WERI-Rb-1 (cell line): ENCODE data around the gene PHLDA3.
A peak's percentile ranks its signal among the peaks of the same experiment; 100 is the strongest.

Experiments used
- DNase-seq: peaks from one replicate; pipeline ENCODE4 v3.0.0-alpha.2; 2020
- H3K27ac ChIP-seq: fragments of 250-450 bp; sonication (Bioruptor Pico); 2 replicates; pipeline ENCODE4 v1.5.1; 2020; ENCODE audit warnings: mild to moderate bottlenecking, moderate library complexity
- H3K27me3 ChIP-seq: fragments of 250-450 bp; sonication (Bioruptor Pico); 2 replicates; pipeline ENCODE4 v1.5.1; 2021; ENCODE audit warnings: mild to moderate bottlenecking, low read depth, moderate library complexity; ENCODE audit not compliant: insufficient read depth, severe bottlenecking
- H3K36me3 ChIP-seq: fragments of 250-450 bp; sonication (Bioruptor Pico); 2 replicates; pipeline ENCODE4 v1.5.1; 2020; ENCODE audit warnings: mild to moderate bottlenecking, moderate library complexity
- H3K4me3 ChIP-seq: 2 replicates; pipeline ENCODE4 v1.5.1; 2011; ENCODE audit warnings: low read depth, mild to moderate bottlenecking, control low read depth, low read length
- H3K9me3 ChIP-seq: fragments of 250-450 bp; sonication (Bioruptor Pico); 2 replicates; pipeline ENCODE4 v1.5.1; 2021; ENCODE audit warnings: mild to moderate bottlenecking, moderate library complexity; ENCODE audit not compliant: severe bottlenecking
- TF ChIP-seq, protein P1 (sequence below): IDR thresholded peaks from 2 replicates; pipeline ENCODE4 v1.5.1; 2011; ENCODE audit warnings: low read depth, mild to moderate bottlenecking, control low read depth, inconsistent platforms, low read length

The PHLDA3 gene

DNA sequence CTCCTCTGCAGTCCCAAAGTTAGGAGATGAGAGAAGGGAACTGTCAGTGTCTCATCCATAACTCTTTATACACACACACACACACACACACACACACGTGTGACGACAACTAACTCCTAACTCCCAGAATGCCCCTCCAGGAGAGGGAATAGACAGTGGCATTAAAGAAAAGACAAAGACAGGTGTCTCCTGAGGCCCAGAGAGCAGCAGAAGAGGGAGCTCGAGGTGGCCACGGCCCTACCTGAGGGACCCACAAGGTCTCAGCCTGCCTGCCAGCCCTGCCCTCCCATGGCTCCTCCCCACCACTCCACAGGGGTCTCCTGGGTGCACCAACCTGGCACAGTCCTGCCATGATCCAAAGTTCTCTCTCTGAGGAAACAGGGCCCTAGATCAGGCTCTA, 1.6 kb upstream of the PHLDA3 start:
- Histone ChIP-seq H3K4me3 (no peak overlapping the region), H3K27ac (no peak overlapping the region), H3K27me3 (no peaks in the 10 kb centered on the region), H3K36me3 (peaks cover 33% of the 10 kb centered on the region), H3K9me3 (no peaks in the 10 kb centered on the region)
- TF ChIP-seq, protein P1, sequence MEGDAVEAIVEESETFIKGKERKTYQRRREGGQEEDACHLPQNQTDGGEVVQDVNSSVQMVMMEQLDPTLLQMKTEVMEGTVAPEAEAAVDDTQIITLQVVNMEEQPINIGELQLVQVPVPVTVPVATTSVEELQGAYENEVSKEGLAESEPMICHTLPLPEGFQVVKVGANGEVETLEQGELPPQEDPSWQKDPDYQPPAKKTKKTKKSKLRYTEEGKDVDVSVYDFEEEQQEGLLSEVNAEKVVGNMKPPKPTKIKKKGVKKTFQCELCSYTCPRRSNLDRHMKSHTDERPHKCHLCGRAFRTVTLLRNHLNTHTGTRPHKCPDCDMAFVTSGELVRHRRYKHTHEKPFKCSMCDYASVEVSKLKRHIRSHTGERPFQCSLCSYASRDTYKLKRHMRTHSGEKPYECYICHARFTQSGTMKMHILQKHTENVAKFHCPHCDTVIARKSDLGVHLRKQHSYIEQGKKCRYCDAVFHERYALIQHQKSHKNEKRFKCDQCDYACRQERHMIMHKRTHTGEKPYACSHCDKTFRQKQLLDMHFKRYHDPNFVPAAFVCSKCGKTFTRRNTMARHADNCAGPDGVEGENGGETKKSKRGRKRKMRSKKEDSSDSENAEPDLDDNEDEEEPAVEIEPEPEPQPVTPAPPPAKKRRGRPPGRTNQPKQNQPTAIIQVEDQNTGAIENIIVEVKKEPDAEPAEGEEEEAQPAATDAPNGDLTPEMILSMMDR, result no peak
- DNase-seq, result no peak

DNA sequence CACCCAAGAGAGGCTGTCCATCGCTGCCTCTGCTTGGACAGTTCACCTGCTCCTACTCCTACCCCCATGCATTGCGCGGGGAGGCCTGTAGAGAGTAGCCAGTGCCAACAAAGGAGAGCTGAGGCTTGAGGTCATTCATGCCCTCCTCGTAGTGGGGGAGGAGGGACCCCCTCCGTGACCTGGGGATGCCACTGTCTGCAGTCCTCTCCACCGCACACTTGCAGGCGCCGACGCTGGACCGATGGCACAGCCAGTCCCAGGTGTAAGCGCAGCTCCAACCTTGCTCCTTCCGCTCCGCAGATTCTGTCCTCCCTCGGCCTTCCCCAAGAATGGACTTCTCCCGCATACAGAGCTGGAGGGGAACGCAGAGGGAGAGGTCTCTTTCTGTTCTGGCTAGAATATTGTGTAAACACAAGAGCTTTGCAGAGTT, 672 bp upstream of the PHLDA3 start:
- TF ChIP-seq, protein P1, result no peak
- H3K27ac ChIP-seq, result peak overlapping the region; percentile 95
- H3K4me3 ChIP-seq, result peak overlapping the region; percentile 74
- no peaks in the 10 kb centered on the region for H3K27me3 ChIP-seq
- H3K9me3 ChIP-seq, result no peaks in the 10 kb centered on the region
- H3K36me3 ChIP-seq, result peaks cover 42% of the 10 kb centered on the region
- DNase-seq, result no peak

DNA sequence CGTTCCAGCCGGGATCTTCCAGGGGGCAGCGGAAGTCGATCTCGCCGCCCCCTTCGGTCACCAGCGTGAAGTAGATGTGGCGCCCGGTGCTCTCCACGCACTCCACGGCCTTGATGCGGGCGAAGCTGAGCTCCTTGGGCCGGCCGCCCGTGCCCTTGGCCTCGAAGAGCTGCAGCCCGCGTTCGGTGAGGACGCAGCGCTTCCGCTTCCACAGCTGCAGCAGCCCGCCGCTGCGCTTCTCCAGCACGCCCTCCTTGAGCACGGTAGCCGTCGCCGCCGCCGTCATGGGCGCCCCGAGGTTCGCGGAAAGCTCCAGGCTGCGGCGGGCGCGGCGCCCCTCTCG, 516 bp downstream of the PHLDA3 start:
- Histone ChIP-seq H3K27me3 (no peaks in the 10 kb centered on the region), H3K27ac (peak overlapping the region; percentile 95), H3K36me3 (peaks cover 50% of the 10 kb centered on the region), H3K4me3 (peak overlapping the region; percentile 74), H3K9me3 (no peaks in the 10 kb centered on the region)
- peak; percentile 59 for DNase-seq
- TF ChIP-seq, protein P1, result no peak

DNA sequence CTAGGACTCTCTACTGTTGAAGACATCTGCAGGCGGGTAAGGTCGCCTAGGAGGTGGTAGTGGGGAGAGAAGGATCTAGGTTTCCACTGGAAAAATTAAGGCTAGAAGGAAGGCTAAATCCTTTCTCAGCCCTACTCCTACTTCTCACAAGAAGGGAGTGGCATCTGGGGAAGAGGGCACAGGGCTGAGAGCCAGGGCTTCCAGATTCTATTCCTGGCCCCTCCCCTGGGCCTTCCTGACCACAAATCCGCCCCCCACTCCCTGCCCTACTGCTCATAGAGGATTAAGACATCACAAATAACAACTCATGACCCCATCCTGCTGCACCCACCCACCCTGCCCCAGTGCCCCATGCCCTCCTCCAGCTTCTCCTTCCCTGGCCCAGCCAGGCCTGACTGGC, 2.5 kb downstream of the PHLDA3 start:
- Histone ChIP-seq H3K27me3 (no peaks in the 10 kb centered on the region), H3K4me3 (no peak overlapping the region), H3K9me3 (no peaks in the 10 kb centered on the region), H3K36me3 (peaks cover 50% of the 10 kb centered on the region), H3K27ac (no peak overlapping the region; the same call in 1 of the 2 replicates)
- no peak for DNase-seq
- TF ChIP-seq, protein P1, result no peak

DNA sequence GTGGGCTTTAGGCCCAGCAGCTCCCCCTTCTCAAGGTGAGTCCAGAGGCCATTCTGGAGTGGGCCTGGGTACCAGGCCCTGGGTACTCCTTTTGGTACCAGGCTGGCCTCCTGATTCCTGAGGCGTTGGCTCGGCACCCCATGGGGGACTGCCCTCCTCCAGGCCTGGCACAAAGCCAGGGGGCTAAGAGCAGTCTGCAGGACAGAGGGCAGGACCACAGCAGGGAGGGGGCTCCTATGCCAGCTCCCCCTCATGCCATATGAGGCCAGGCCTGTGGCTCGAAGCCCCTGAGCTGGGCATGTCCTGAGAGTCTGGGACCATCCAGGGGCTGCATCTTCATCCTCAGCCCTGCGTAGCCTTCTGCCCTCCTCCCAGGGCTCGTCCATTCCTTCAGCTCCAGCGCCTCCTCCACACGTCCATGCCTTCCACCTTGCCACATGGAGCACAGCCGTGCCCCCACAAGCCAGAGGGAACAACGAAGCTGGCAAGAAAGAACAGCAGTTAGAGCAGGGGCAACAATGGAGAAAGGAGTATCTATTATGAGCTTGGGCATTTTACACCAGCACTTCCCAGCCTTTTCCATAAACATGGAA, 3.2 kb downstream of the PHLDA3 start:
- Histone ChIP-seq H3K4me3 (no peak overlapping the region), H3K27ac (no peak overlapping the region)
- TF ChIP-seq, protein P1, result no peak

DNA sequence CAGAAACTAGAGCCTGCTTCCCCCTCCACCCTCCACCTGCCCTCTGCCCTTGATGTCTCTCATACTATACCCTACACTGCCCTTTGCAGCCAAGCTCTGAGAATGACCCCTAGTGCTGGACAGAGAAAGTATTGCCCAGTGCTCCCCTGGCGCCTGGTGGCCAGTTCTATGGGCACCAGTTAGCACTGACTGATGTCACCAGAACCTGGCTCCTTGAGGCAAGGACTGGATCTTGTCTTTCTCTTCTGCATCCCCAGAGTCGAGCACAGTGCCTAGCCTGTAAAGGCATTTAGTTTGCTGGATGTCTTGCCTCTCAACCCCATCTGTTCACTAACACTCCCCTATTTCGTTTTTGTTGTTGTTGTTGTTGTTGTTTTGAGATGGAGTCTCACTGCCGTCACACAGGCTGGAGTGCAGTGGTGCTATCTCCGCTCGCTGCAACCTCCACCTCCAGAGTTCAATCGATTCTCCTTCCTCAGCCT, 5.9 kb downstream of the PHLDA3 start:
- Histone ChIP-seq H3K4me3 (no peak overlapping the region), H3K27me3 (no peaks in the 10 kb centered on the region), H3K36me3 (peaks cover 42% of the 10 kb centered on the region), H3K9me3 (no peaks in the 10 kb centered on the region), H3K27ac (no peak overlapping the region)
- peak; percentile 55 for DNase-seq
- TF ChIP-seq, protein P1, result peak; percentile 49

More for the DNA sequence above, 3.2 kb downstream of the PHLDA3 start:
- H3K27me3 ChIP-seq, result no peaks in the 10 kb centered on the region
- DNase-seq, result no peak
- H3K9me3 ChIP-seq, result no peaks in the 10 kb centered on the region
- H3K36me3 ChIP-seq, result peaks cover 50% of the 10 kb centered on the region
